K562 (cell line): ENCODE data around the gene ADAM20. TPM values are rescaled to one million over a fixed set of nuclear protein-coding genes. Genes with fewer than 3 reads are reported as not detected.

Experiments
- ATAC-seq: fragments of 200-7000 bp; cut with Tn5 transposase; 3 replicates; pipeline ENCODE4 v1.9.1; 2020; ENCODE audit warnings: moderate library complexity
- BruUV-seq: library from RNA; stranded (reverse); fragments of 400-500 nt; replicated peaks from 2 replicates; lab custom pipeline; 2021; lab: Mats Ljungman, UMichigan
- CTCF ChIA-PET: fragments of 300-600 bp; formaldehyde crosslinking; extraction: SDS; loops from one replicate; lab custom pipeline; 2021; ENCODE audit warnings: low intra/inter-chr PET ratio; lab: Yijun Ruan, JAX
- POLR2A ChIA-PET: fragments of 300-600, 350-650 bp; sonication (Branson Sonifier 250); formaldehyde crosslinking; extraction: SDS; loops from one replicate; lab custom pipeline; 2021; ENCODE audit warnings: antibody characterized with exemption, inconsistent platforms; lab: Yijun Ruan, JAX
- DNase-seq, 4 experiments: peaks; one replicate each; pipeline versions ENCODE4 v3.0.0 to v3.0.0-alpha.2; 2011 to 2018; ENCODE audit warnings: low spot score in 3 of 4, mixed read lengths in 3 of 4; ENCODE audit errors: extremely low read depth in 1 of 4
- FAIRE-seq: peaks from 2 replicates; lab custom pipeline; 2011; peaks lifted over from hg19 to GRCh38; lab: Jason Lieb, UNC
- H2AFZ ChIP-seq: 2 replicates; pipeline ENCODE4 v1.6.0; 2011; ENCODE audit warnings: low read depth, low read length, control low read depth, inconsistent platforms
- H3K27ac ChIP-seq: fragments of 200-600 bp; 3 replicates; pipeline ENCODE4 v1.8.0; 2011; ENCODE audit warnings: low read depth, mild to moderate bottlenecking, control low read depth, inconsistent platforms, low read length, moderate library complexity, mixed read lengths; ENCODE audit errors: extremely low read depth
- H3K27me3 ChIP-seq, 2 experiments: fragments of 300-600 bp in 1 of 2; 2 replicates in 1 of 2; 3 replicates in 1 of 2; pipeline versions ENCODE4 v1.6.0 to v1.8.0; 2011; ENCODE audit warnings: inconsistent platforms in 2 of 2, low read length in 2 of 2, mild to moderate bottlenecking in 1 of 2, mixed read lengths in 1 of 2, moderate library complexity in 1 of 2; ENCODE audit not compliant: control insufficient read depth in 2 of 2, insufficient read depth in 2 of 2
- H3K36me3 ChIP-seq: fragments of 300-600 bp; 3 replicates; pipeline ENCODE4 v1.8.0; 2011; ENCODE audit warnings: mild to moderate bottlenecking, low read length, inconsistent platforms; ENCODE audit not compliant: control insufficient read depth, insufficient read depth
- H3K4me1 ChIP-seq, 2 experiments: fragments of 200-600 bp in 1 of 2; replicated peaks in 1 of 2; 2 replicates in 1 of 2; 3 replicates in 1 of 2; pipeline versions ENCODE4 v1.5.1 to v1.8.0; 2011; ENCODE audit warnings: inconsistent platforms in 2 of 2, low read length in 2 of 2, mild to moderate bottlenecking in 1 of 2, mixed read lengths in 1 of 2, moderate library complexity in 1 of 2; ENCODE audit not compliant: control insufficient read depth in 2 of 2, insufficient read depth in 2 of 2
- H3K4me2 ChIP-seq: 2 replicates; pipeline ENCODE4 v1.6.1; 2011; ENCODE audit warnings: low read length, control low read depth, inconsistent platforms, mixed read lengths; ENCODE audit not compliant: insufficient read depth
- H3K4me3 ChIP-seq: fragments of 200-600 bp; sonication (generic), shearing (Covaris generic); 2 replicates; pipeline ENCODE4 v1.5.1; 2016; ENCODE audit warnings: control low read depth, inconsistent platforms
- H3K79me2 ChIP-seq: fragments of 200-600 bp; 3 replicates; pipeline ENCODE4 v1.8.0; 2011; ENCODE audit warnings: low read length, inconsistent platforms; ENCODE audit not compliant: control insufficient read depth, insufficient read depth
- H3K9ac ChIP-seq, 2 experiments: 2 replicates each; pipeline versions ENCODE4 v1.6.0 to v1.6.1; 2011; ENCODE audit warnings: low read depth in 2 of 2, low read length in 2 of 2, control low read depth in 1 of 2, inconsistent platforms in 1 of 2, mild to moderate bottlenecking in 1 of 2, mixed read lengths in 1 of 2; ENCODE audit not compliant: insufficient read depth in 1 of 2
- H3K9me1 ChIP-seq: one replicate; pipeline ENCODE4 v1.6.0; 2011; ENCODE audit warnings: inconsistent platforms, mild to moderate bottlenecking, low read length, moderate library complexity; ENCODE audit not compliant: control insufficient read depth, insufficient read depth
- H3K9me3 ChIP-seq: replicated peaks from 2 replicates; pipeline ENCODE4 v1.5.1; 2011; ENCODE audit warnings: low read depth, low read length, inconsistent platforms; ENCODE audit not compliant: control insufficient read depth, insufficient read depth
- H4K20me1 ChIP-seq: replicated peaks from 2 replicates; pipeline ENCODE4 v1.6.1; 2011; ENCODE audit warnings: low read length, inconsistent platforms, mixed read lengths; ENCODE audit not compliant: control insufficient read depth, insufficient read depth
- BRD9 ChIP-seq: fragments of 450-650 bp; IDR thresholded peaks from 2 replicates; pipeline ENCODE4 v1.6.1; 2018; ENCODE audit warnings: low read depth; ENCODE audit not compliant: partially characterized antibody
- DIDO1 ChIP-seq: fragments of 450-650 bp; IDR thresholded peaks from 2 replicates; pipeline ENCODE4 v1.6.1; 2016; ENCODE audit warnings: low read depth, missing biosample characterization, missing genetic modification characterization
- KAT2B ChIP-seq: IDR thresholded peaks from one replicate; pipeline ENCODE4 v1.6.1; 2012; ENCODE audit warnings: low read depth, mild to moderate bottlenecking, control low read depth, inconsistent platforms, low read length, moderate library complexity
- KLF10 ChIP-seq: fragments of 250-450 bp; sonication (Bioruptor Pico); IDR thresholded peaks from 2 replicates; pipeline ENCODE4 v1.6.1; 2021; ENCODE audit warnings: matching md5 sums
- L3MBTL2 ChIP-seq: fragments of 450-650 bp; IDR thresholded peaks from 2 replicates; pipeline ENCODE4 v1.6.1; 2016; ENCODE audit warnings: mild to moderate bottlenecking, moderate library complexity
- NUFIP1 ChIP-seq: fragments of 450-650 bp; IDR thresholded peaks from 2 replicates; pipeline ENCODE4 v1.6.1; 2018; ENCODE audit not compliant: partially characterized antibody
- RBM39 ChIP-seq: fragments of 200-400 bp; formaldehyde crosslinking; optimal IDR thresholded peaks from 2 replicates; pipeline ENCODE3; 2018; ENCODE audit warnings: low read depth, low read length
- RFX7 ChIP-seq: fragments of 250-450 bp; sonication (Bioruptor Pico); IDR thresholded peaks from 2 replicates; pipeline ENCODE4 v1.5.1; 2021; ENCODE audit warnings: mild to moderate bottlenecking
- SAFB2 ChIP-seq: fragments of 200-400 bp; formaldehyde crosslinking; IDR thresholded peaks from 2 replicates; pipeline ENCODE4 v1.6.1; 2018; ENCODE audit warnings: borderline replicate concordance, low read length, low read depth, moderate library complexity; ENCODE audit not compliant: severe bottlenecking
- SMAD3 ChIP-seq: fragments of 450-650 bp; formaldehyde crosslinking; conservative IDR thresholded peaks from 2 replicates; pipeline ENCODE4 v1.4.0; 2020; ENCODE audit warnings: mild to moderate bottlenecking
- ZNF57 ChIP-seq: fragments of 450-650 bp; formaldehyde crosslinking; IDR thresholded peaks from 2 replicates; pipeline ENCODE4 v1.4.0; 2020; ENCODE audit warnings: mild to moderate bottlenecking, moderate library complexity
- WGBS: fragments of 100-300 bp; shearing (Covaris generic); methylation state at CpG from one replicate; pipeline ENCODE4 v1.1.6; 2016; ENCODE audit warnings: low coverage, mixed read lengths; ENCODE audit not compliant: insufficient coverage; ENCODE audit errors: missing lambda C conversion rate; 5-methylcytosine and 5-hydroxymethylcytosine counted together
- in situ Hi-C: fragments of 300-500 bp; cut with MboI; formaldehyde crosslinking; loops from 4 replicates; pipeline ENCODE4 v1.15.0; 2018; ENCODE audit warnings: inconsistent platforms, mixed read lengths
- intact Hi-C: fragments of 100-400 bp; cut with micrococcal nuclease; formaldehyde crosslinking; loops from 2 replicates; pipeline ENCODE4 v1.14.2; 2022
- polyA plus RNA-seq, 8 experiments: library from polyadenylated mRNA; depleted of rRNA in 4 of 8; stranded (reverse) in 5 of 8; unstranded in 3 of 8; fragments of >200 nt; fragmentation: Nextera tagmentation in 2 of 8; fragmentation: Illumina TruSeq in 1 of 8; extraction: Ambion mirVana in 2 of 8; extraction: Trizol in 1 of 8; gene quantifications; 2 replicates each; pipeline versions ENCODE4 v1.2.1 to v1.2.3, GENCODE V29; 2011 to 2014; ENCODE audit warnings: inconsistent platforms in 1 of 8, missing spikeins in 1 of 8
- total RNA-seq, 7 experiments: library from RNA; depleted of rRNA in 6 of 7; stranded (reverse); fragments of >200 nt in 6 of 7; fragmentation: Illumina TruSeq in 2 of 7; extraction: Trizol in 2 of 7; gene quantifications; 2 replicates each; pipeline versions ENCODE4 v1.2.1 to v1.2.3, GENCODE V29; 2011 to 2021; ENCODE audit warnings: low replicate concordance in 1 of 7
- TF ChIP-seq, protein P1 (sequence below): fragments of 250-450 bp; sonication (Bioruptor Pico); IDR thresholded peaks from 2 replicates; pipeline ENCODE4 v1.8.0; 2022; ENCODE audit warnings: inconsistent platforms
- TF ChIP-seq, protein P2 (sequence below): fragments of 250-450 bp; sonication (Bioruptor Pico); IDR thresholded peaks from 2 replicates; pipeline ENCODE4 v1.4.0; 2020; ENCODE audit warnings: mild to moderate bottlenecking, moderate library complexity, borderline replicate concordance
- TF ChIP-seq, protein P3 (sequence below): sonication (generic); formaldehyde crosslinking; IDR thresholded peaks from 2 replicates; pipeline ENCODE4 v1.8.0; 2022; ENCODE audit warnings: mild to moderate bottlenecking, missing genetic modification reagents
- TF ChIP-seq, protein P4 (sequence below), 2 experiments: IDR thresholded peaks; 2 replicates each; pipeline ENCODE4 v1.6.1; 2011; ENCODE audit warnings: borderline replicate concordance in 1 of 2, control low read depth in 1 of 2, low read depth in 1 of 2, low read length in 1 of 2, mild to moderate bottlenecking in 1 of 2, mixed read lengths in 1 of 2, moderate library complexity in 1 of 2; ENCODE audit not compliant: insufficient read depth in 1 of 2, insufficient read length in 1 of 2, poor library complexity in 1 of 2, severe bottlenecking in 1 of 2; ENCODE audit errors: extremely low read depth in 1 of 2

Gene ADAM20
- total and polyA plus RNA-seq, 9 of the 15 experiments (the other 6 are each of a cell fraction or from before 2014, with no cell fraction given), result 0.03 to 0.15 (median 0.04) TPM; not detected in 5

DNA sequence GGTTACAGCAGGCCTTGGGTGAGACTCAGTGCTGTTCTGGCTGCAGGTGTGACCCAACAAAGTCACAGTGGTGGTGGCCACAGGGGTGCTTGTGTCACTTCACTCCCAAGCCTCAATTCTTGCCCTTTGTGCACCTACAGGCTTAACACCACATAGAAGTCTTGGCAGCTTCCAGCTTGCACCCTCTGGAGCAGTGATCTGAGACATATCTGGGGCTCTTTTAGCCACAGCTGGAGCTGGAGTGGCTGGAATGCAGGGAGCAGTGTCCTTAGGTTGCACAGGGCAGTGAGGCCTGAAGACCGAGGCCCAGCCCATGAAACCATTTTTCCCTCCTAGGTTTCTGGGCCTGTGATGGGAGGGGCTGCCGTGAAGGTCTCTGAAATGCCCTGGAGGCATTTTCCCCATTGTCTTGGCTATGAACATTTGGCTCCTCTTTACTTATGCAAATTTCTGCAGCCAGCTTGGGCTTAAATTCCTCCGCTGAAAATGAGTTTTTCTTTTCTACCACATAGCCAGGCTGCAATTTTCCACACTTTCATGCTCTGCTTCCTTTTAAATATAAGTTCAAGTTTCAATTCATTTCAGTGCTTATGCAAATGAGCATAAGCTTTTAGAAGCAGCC, 45.1 kb downstream of the ADAM20 start:
- POLR2A ChIA-PET, result no interaction called here
- TF ChIP-seq DIDO1 (no peak), SAFB2 (no peak), RFX7 (CRISPR knock-in tag) (no peak), BRD9 (no peak), L3MBTL2 (no peak), SMAD3 (CRISPR knock-in tag) (no peak), NUFIP1 (no peak), ZNF57 (CRISPR knock-in tag) (no peak), KAT2B (no peak), RBM39 (no peak), KLF10 (CRISPR knock-in tag) (no peak)
- TF ChIP-seq, protein P1, sequence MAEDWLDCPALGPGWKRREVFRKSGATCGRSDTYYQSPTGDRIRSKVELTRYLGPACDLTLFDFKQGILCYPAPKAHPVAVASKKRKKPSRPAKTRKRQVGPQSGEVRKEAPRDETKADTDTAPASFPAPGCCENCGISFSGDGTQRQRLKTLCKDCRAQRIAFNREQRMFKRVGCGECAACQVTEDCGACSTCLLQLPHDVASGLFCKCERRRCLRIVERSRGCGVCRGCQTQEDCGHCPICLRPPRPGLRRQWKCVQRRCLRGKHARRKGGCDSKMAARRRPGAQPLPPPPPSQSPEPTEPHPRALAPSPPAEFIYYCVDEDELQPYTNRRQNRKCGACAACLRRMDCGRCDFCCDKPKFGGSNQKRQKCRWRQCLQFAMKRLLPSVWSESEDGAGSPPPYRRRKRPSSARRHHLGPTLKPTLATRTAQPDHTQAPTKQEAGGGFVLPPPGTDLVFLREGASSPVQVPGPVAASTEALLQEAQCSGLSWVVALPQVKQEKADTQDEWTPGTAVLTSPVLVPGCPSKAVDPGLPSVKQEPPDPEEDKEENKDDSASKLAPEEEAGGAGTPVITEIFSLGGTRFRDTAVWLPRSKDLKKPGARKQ (CRISPR knock-in tag), result no peak
- TF ChIP-seq, protein P2, sequence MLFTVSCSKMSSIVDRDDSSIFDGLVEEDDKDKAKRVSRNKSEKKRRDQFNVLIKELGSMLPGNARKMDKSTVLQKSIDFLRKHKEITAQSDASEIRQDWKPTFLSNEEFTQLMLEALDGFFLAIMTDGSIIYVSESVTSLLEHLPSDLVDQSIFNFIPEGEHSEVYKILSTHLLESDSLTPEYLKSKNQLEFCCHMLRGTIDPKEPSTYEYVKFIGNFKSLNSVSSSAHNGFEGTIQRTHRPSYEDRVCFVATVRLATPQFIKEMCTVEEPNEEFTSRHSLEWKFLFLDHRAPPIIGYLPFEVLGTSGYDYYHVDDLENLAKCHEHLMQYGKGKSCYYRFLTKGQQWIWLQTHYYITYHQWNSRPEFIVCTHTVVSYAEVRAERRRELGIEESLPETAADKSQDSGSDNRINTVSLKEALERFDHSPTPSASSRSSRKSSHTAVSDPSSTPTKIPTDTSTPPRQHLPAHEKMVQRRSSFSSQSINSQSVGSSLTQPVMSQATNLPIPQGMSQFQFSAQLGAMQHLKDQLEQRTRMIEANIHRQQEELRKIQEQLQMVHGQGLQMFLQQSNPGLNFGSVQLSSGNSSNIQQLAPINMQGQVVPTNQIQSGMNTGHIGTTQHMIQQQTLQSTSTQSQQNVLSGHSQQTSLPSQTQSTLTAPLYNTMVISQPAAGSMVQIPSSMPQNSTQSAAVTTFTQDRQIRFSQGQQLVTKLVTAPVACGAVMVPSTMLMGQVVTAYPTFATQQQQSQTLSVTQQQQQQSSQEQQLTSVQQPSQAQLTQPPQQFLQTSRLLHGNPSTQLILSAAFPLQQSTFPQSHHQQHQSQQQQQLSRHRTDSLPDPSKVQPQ, result no peak
- TF ChIP-seq, protein P3, sequence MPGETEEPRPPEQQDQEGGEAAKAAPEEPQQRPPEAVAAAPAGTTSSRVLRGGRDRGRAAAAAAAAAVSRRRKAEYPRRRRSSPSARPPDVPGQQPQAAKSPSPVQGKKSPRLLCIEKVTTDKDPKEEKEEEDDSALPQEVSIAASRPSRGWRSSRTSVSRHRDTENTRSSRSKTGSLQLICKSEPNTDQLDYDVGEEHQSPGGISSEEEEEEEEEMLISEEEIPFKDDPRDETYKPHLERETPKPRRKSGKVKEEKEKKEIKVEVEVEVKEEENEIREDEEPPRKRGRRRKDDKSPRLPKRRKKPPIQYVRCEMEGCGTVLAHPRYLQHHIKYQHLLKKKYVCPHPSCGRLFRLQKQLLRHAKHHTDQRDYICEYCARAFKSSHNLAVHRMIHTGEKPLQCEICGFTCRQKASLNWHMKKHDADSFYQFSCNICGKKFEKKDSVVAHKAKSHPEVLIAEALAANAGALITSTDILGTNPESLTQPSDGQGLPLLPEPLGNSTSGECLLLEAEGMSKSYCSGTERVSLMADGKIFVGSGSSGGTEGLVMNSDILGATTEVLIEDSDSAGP, result no peak
- TF ChIP-seq, protein P4, sequence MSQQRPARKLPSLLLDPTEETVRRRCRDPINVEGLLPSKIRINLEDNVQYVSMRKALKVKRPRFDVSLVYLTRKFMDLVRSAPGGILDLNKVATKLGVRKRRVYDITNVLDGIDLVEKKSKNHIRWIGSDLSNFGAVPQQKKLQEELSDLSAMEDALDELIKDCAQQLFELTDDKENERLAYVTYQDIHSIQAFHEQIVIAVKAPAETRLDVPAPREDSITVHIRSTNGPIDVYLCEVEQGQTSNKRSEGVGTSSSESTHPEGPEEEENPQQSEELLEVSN (IDR thresholded peaks at IDR 0.05; ENCODE audit: borderline replicate concordance in 1 of 2, extremely low read depth in 1 of 2, insufficient read depth in 1 of 2, insufficient read length in 1 of 2, low read depth in 1 of 2, low read length in 1 of 2, poor library complexity in 1 of 2, severe bottlenecking in 1 of 2), result no peak

More for the DNA sequence above, 45.1 kb downstream of the ADAM20 start:
- Histone ChIP-seq H3K9me1 (no peaks in the 10 kb centered on the region), H4K20me1 (no peaks in the 10 kb centered on the region), H3K9ac (no peak overlapping the region), H3K27me3 (no peaks in the 10 kb centered on the region), H3K4me1 (no peaks in the 10 kb centered on the region), H2AFZ (no peak overlapping the region), H3K36me3 (no peaks in the 10 kb centered on the region), H3K4me2 (no peak overlapping the region), H3K27ac (no peak overlapping the region), H3K9me3 (no peaks in the 10 kb centered on the region), H3K79me2 (no peaks in the 10 kb centered on the region), H3K4me3 (no peak overlapping the region)
- no TSS peak for BruUV-seq
- DNase-seq, result no peak
- CTCF ChIA-PET, result no interaction called here
- ATAC-seq, result no peak
- in situ Hi-C loops (no loop called here), intact Hi-C loops (no loop called here)
- WGBS, result 0% methylated on average over 1 of the region's 3 CpGs
- no peak for FAIRE-seq
